ENCODE results near the gene NPC1L1. TPM values are rescaled to one million over a fixed set of nuclear protein-coding genes. Genes with fewer than 3 reads are reported as not detected.

Gene NPC1L1
- total RNA-seq, 1 experiment from 2014 or later, result 0.15 TPM

DNA sequence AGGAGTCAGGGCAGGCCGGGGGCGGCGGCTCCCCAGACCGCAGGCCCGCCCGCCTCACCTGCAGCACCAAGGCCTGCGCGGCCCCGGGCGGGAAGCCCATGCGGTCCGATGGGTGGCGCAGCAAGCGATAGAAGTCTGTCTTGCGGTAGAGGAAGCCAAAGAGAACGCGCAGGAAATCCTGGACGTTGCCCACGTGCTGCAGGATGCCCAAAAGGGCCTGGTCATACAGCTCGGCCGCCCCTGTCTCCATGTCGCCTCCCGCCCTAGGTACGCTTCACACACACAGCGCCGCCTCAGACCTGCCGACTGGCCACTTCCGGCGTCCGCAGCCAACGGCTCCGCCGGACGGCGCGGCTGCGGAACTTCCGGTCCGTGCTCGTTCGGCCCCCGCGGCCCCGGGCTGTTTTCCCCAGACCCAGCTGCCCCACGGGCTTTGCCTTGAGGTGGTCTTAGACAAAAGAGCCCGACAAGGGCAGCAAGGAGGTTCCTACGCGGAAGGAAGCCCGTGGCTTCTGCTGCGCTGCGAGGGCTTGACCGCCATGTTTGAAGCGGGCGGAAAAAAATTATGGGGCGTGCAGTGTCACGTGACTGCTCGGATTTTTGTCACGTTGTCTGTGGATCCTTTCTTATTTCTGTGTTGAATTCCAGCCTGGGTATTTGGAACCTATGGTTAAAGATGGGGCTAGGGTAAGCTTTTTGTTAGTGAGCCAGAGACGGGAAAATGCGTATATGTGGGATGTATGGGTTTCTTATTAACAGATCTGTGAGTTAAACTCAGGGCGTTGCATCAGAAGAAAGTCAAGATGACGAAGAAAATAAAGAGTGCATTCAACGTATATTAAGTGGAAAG, 50.6 kb downstream of the NPC1L1 start, which contains the start of gene NUDCD3 (continued):
- TF ChIP-seq, protein P1, sequence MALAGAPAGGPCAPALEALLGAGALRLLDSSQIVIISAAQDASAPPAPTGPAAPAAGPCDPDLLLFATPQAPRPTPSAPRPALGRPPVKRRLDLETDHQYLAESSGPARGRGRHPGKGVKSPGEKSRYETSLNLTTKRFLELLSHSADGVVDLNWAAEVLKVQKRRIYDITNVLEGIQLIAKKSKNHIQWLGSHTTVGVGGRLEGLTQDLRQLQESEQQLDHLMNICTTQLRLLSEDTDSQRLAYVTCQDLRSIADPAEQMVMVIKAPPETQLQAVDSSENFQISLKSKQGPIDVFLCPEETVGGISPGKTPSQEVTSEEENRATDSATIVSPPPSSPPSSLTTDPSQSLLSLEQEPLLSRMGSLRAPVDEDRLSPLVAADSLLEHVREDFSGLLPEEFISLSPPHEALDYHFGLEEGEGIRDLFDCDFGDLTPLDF (CRISPR knock-in tag; IDR thresholded peaks at IDR 0.05), result no peak
- TF ChIP-seq E2F5 (CRISPR knock-in tag; IDR thresholded peaks at IDR 0.05) (peak; percentile 75; the same call in 1 of the 2 replicates), TEAD4 (CRISPR knock-in tag; IDR thresholded peaks at IDR 0.05) (peak; percentile 65; the same call in 1 of the 2 replicates), ATF2 (CRISPR knock-in tag; IDR thresholded peaks at IDR 0.05; ENCODE audit: borderline replicate concordance, low read depth) (no peak), ATF6 (CRISPR knock-in tag; IDR thresholded peaks at IDR 0.05) (no peak), ZNF317 (CRISPR knock-in tag; IDR thresholded peaks at IDR 0.05; ENCODE audit: borderline replicate concordance, low read depth) (0 out of 2 replicates have a peak, but pooled peaks have one; percentile 19), NR2C2 (CRISPR knock-in tag; IDR thresholded peaks at IDR 0.05) (no peak), FOXP1 (CRISPR knock-in tag; IDR thresholded peaks at IDR 0.05; ENCODE audit: borderline replicate concordance) (no peak; the same call in 1 of the 2 replicates), ELF4 (CRISPR knock-in tag; IDR thresholded peaks at IDR 0.05; ENCODE audit: low read depth) (0 out of 2 replicates have a peak, but pooled peaks have one; percentile 24), ZNF423 (CRISPR knock-in tag; IDR thresholded peaks at IDR 0.05) (no peak), TEAD1 (CRISPR knock-in tag; IDR thresholded peaks at IDR 0.05) (no peak), EMX1 (CRISPR knock-in tag; IDR thresholded peaks at IDR 0.05) (no peak), ETV6 (CRISPR knock-in tag; IDR thresholded peaks at IDR 0.05) (peak; percentile 45; the same call in 1 of the 2 replicates), JUN (CRISPR knock-in tag; IDR thresholded peaks at IDR 0.05) (peak; percentile 64), JAZF1 (CRISPR knock-in tag; IDR thresholded peaks at IDR 0.05) (no peak), OVOL2 (CRISPR knock-in tag; IDR thresholded peaks at IDR 0.05; ENCODE audit: borderline replicate concordance) (no peak), GRHL2 (CRISPR knock-in tag; IDR thresholded peaks at IDR 0.05; ENCODE audit: insufficient replicate concordance, severe bottlenecking) (no peak), MYBL2 (CRISPR knock-in tag; IDR thresholded peaks at IDR 0.05) (0 out of 2 replicates have a peak, but pooled peaks have one; percentile 65), KAT7 (CRISPR knock-in tag; IDR thresholded peaks at IDR 0.05; ENCODE audit: borderline replicate concordance) (peak; percentile 83; the same call in 1 of the 2 replicates), SOX15 (CRISPR knock-in tag; IDR thresholded peaks at IDR 0.05) (no peak), CDX4 (CRISPR knock-in tag; IDR thresholded peaks at IDR 0.05; ENCODE audit: borderline replicate concordance) (no peak), RELA (CRISPR knock-in tag; IDR thresholded peaks at IDR 0.05; ENCODE audit: borderline replicate concordance) (0 out of 2 replicates have a peak, but pooled peaks have one; percentile 40), HMGA2 (CRISPR knock-in tag; IDR thresholded peaks at IDR 0.05) (no peak), NR3C1 (CRISPR knock-in tag; conservative IDR thresholded peaks at IDR 0.05; ENCODE audit: low read depth) (no peak), FOXJ3 (CRISPR knock-in tag; IDR thresholded peaks at IDR 0.05; ENCODE audit: borderline replicate concordance) (no peak)
- TF ChIP-seq, protein P2, sequence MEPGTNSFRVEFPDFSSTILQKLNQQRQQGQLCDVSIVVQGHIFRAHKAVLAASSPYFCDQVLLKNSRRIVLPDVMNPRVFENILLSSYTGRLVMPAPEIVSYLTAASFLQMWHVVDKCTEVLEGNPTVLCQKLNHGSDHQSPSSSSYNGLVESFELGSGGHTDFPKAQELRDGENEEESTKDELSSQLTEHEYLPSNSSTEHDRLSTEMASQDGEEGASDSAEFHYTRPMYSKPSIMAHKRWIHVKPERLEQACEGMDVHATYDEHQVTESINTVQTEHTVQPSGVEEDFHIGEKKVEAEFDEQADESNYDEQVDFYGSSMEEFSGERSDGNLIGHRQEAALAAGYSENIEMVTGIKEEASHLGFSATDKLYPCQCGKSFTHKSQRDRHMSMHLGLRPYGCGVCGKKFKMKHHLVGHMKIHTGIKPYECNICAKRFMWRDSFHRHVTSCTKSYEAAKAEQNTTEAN (CRISPR knock-in tag; IDR thresholded peaks at IDR 0.05), result peak; percentile 50; the same call in 1 of the 2 replicates
- TF ChIP-seq, protein P3, sequence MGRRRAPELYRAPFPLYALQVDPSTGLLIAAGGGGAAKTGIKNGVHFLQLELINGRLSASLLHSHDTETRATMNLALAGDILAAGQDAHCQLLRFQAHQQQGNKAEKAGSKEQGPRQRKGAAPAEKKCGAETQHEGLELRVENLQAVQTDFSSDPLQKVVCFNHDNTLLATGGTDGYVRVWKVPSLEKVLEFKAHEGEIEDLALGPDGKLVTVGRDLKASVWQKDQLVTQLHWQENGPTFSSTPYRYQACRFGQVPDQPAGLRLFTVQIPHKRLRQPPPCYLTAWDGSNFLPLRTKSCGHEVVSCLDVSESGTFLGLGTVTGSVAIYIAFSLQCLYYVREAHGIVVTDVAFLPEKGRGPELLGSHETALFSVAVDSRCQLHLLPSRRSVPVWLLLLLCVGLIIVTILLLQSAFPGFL (CRISPR knock-in tag; IDR thresholded peaks at IDR 0.05; ENCODE audit: borderline replicate concordance), result peak; percentile 91
- TF ChIP-seq, protein P4, sequence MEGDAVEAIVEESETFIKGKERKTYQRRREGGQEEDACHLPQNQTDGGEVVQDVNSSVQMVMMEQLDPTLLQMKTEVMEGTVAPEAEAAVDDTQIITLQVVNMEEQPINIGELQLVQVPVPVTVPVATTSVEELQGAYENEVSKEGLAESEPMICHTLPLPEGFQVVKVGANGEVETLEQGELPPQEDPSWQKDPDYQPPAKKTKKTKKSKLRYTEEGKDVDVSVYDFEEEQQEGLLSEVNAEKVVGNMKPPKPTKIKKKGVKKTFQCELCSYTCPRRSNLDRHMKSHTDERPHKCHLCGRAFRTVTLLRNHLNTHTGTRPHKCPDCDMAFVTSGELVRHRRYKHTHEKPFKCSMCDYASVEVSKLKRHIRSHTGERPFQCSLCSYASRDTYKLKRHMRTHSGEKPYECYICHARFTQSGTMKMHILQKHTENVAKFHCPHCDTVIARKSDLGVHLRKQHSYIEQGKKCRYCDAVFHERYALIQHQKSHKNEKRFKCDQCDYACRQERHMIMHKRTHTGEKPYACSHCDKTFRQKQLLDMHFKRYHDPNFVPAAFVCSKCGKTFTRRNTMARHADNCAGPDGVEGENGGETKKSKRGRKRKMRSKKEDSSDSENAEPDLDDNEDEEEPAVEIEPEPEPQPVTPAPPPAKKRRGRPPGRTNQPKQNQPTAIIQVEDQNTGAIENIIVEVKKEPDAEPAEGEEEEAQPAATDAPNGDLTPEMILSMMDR (IDR thresholded peaks at IDR 0.05), result no peak
